SIG-M5 (cell line): ENCODE results near the gene JARID2.

Experiments used
- DNase-seq: peaks from one replicate; lab custom pipeline; 2025; lab: John Stamatoyannopoulos, UW

The JARID2 gene

DNA sequence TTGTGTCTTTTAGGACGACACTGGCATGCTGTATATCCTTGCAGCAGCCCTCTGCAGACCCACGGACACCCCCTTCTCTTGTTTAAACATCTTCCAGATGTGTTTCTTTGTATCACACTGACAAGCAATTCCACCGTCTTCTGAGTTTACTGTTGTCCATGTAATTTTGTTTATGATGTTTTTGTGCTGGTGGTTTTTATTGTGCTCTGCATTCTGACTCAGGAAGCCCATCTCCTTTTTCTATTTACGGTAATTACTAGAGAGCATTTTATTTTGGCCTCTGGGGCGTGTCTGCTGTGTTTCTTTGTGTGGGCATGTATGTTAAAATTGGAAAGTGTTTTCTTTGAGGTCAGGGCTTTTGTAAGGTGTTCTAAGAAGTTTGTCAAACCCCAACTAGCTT, 111.9 kb downstream of the JARID2 start:
- no peak for DNase-seq

DNA sequence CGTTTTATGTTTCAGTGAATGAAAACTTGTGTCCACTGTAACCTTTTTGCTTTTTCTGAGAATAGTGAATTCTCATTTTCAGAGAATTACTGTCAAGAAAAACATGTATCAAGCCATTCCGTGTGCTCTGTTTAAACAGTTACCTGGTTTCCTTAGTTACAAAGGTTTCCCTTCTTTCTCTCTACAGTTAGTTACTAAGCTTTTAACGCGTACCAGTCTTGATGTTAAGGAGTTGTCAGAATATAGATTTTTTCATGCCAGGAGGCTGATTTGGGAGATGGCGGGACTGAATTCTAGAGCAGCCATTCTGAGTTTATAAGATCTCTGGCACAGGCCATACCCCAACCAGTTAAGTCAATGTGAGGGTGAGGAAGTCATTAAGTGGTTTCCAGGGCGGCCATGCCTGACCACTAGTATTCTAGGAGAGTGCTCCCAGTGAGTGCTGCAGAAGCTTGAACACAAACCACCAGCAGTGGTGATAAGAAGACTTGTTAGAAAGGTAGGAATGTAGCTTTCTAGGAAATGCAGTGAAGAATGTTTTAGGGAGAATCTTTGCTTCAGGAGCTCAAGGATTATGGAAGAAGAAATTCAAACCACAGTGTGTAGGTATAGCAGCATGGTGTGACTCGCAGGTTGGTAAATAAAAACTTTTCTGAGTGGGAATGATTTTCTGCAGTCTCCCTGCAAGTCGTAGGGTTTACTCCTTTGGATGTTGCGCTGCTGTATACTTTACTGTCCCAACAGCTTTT, 112.9 kb downstream of the JARID2 start:
- DNase-seq = no peak

DNA sequence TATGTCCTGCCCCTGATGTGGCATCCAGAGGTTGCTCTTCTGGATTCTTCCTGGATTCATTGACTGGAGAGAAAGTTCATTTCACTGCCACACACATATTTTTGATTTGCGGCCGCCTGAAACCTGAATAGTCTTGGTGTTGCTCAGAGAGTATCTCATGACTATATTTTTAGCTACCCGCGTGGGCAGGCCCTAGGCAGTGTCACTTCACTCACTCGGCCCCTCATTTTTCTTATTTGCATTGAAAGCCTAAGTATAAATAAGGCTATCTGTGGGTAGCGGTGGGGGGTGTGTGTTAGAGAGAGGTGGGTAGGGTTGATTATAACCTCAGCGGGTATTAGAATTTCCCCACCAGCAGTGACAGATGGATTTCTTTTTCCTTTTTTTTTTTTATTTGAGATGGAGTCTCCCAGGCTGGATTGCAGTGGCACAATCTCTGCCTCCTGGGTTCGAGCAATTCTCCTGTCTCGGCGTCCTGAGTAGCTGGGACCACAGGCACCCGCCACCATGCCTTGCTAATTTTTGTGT, 113.5 kb downstream of the JARID2 start:
- no peak for DNase-seq

DNA sequence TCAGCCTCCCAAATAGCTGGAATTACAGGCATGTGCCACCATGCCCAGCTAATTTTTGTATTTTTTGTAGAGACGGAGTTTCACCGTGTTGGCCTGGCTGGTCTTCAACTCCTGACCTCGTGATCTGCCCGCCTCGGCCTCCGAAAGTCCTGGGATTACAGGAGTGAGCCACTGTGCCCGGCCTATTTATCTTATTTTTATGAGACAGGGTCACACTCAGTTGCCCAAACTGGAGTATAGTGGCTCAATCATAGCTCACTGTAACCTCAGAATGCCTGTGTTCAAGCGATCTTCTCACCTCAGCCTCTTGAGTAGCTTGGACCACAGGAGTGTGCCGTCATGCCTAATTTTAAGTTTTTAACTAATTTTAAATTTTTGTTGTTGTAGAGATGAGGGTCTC, 114.4 kb downstream of the JARID2 start:
- DNase-seq = no peak

DNA sequence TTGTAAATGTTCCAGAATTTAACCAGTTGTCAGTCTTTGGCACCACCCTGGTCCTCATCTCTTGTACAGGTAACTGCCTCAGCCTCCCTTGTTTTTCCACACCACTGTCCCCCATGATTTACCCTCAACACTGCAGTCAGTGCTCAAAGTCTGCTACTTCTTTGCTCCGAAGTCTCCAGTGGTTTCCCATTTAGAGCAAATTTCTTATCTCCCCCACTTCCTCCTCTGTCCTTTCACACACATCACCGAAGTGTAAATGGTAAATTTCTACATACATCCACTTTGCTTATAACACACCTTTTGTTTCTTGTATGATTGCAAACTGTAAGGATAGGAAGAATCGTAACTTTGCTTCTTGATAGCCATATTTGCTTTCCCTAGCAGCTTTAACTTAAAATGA, 115.3 kb downstream of the JARID2 start:
- no peak for DNase-seq

DNA sequence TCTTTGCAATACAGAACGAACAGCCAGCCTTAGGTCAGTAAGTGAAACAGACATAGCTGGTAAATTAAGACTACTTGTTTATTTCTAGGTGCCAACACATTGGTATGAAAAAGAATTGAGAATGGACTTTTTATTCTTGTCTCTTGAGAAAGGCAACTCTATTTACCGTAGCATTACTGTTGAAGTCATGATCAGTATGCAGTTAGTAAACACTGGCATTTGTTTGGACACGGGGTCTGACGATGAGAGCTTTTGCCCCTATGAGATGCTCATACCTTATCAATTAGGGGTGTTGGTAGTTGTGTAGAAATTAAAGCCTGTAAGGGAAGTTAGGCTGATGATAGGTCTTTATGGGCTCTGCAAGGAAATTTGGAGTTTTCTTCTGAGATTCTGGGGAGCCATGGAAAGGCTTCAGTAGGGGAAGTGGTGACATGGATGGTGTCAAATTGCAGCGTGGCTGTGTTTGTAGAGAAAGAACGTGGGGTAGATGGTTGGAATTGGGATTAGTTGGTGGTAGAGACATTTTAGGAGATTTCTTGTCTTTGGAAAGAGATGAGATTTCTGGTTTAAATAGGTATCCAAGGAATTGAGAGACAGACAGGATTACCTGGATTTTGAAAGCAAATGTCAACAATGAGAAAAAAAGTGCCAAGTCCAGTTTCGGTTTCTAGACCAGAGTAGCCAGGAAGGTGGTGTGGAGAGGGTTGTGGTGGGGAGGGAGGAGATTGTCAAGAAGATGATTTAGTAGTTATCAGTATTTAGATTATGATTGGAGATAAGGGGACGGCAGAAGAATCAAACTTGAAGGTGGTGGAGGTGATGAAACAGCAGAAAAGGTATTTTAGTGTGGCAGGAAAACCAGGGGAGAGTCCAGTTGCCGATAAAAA, 116.6 kb downstream of the JARID2 start:
- DNase-seq = no peak

DNA sequence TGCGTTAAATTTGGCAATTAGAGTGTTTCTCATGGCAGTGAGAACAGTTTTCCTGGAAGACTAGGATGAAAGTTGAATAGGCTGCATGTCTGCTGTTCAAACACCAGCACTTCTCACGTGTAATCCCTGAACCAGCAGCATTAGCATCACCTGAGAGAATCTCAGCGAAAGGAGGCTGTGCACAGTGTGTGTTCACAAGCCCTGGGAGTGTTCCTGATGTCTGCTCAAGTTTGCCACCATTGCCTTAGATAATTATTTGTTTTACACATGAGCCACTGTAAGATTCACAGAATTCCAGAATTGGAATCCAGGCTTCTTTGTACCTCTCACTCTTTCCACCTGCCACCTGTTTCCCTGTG, 117.3 kb downstream of the JARID2 start:
- no peak for DNase-seq

DNA sequence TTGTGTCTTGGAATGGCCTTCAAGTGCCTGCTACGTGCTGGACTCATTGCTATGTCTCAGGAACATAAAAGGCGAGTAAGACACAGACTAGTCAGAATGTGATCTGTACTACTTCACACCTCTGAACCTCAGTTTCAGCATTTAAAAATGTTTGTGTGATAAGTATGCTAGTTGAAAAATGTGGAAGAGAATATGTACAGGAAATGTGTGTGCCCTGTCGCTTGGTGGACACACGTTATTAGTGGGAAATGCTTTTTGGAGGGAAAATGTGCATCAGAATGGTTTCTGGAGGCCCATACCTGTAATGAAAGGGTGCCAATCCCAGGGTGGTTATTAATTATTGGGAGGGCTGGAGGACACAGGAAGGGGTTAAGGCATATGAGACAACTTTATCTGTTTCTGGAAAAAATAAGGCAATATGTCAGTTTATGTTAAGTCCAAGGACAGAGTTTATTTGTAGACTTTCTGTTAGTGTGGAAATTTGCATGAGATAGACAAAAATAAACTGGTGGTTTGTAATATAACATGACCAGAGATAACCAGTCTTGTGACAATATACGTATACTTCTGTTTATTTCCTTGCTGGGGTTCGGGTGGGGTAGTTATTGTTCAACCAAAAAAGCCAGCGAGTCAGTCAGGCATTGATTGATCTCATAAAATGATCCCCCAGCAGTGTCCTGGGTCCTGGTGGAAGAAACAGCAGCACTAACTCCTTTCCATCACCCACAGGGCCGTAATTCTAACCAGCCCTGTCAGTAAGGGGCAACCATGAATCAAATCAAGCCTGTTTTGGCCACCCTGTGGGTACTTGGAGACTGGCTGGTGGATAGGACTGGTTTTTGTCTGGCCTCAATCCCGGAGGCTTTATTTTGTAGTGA, 117.9 kb downstream of the JARID2 start:
- DNase-seq = no peak

DNA sequence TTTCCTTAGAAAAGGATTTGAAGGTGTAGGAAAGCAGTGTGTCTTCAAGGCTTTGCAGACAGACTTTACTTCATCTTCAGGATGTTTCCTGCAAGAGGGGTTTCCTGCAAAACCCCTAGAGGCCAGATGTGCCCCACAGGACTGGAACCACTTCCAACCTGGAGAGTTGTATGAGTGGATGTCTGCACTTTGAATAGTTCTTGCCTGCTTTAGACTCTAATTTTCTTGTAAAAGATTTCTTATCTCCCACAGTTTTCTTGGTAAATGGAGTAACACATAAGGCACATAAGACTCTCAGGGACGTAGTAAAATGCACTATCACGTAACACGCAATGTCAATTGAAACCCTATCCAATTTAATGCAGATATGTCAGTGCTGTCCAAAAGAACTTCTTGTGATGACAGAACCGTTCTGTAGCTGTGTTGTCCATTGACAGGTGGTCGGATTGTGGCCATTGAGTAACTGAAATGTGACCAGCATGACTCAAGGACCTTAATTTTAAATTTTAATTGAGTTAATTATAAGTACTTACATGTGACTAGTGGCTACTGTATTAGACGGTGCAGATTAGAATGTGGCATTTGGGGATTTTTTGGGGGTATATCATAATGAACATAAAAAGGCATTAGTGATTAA, 118.7 kb downstream of the JARID2 start:
- DNase-seq = no peak

DNA sequence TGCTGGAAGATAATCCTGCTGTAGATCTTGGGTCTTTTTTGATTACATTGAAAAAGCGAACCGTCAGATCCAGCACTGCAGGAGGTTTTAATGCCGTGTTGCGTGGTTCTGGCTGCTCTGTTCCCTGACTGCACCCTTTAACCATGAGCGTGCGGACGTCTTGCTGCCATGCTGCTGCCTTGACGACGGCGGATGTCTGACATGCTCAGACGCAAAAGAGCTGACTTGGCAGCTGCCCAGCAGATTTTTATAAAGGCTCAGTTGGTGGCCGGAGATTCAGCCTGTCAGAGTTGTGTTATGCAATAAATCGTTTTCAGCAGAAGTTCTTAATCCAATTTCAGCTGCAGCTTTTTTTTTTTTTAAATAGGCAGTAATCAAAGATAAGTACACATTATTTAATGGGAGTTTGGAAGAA, 119.4 kb downstream of the JARID2 start:
- DNase-seq = peak; percentile 53

DNA sequence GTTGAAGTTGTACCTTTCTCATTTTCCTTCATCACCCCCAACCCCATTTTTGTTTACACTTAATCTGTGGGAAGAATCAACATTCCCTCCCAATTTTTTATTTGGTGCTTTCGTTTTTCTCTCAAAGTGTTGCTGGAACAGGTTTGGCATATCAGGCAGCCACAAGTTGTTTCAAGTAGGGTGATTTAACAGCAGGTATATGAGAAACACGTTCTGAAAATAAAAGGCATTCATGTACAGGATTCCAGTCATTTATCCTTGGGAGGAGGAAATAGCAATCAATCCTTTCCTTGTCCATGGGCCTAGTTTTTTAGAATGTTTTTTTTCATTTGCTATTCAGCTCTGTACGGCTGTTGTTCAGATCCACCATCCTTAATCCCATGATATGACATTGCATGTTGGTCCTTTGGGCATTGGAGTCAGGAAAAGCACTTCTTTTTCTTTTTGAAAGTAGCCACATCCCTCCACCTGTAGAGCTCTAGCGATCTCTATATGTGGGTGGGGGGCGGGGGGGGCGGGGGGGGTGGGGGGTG, 120.2 kb downstream of the JARID2 start:
- no peak for DNase-seq

DNA sequence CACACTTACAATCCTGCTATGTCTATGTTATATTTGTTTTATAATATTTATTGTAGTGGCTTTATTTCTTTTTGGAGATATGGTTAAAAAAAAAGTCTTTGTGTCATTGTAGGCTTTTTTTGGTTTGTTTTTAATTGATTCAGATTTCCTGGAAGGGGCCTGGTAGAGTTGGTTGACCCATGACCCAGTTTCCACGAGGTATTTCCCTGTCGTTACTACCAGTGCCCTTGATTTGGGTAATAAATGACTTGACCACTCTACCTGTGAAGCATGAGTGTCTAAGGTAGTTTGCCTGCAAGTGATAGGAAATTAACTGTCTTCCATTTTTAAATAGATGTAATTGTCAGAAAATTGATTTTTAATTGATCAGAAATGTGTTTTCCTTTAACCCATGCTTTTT, 121.0 kb downstream of the JARID2 start:
- DNase-seq = no peak

DNA sequence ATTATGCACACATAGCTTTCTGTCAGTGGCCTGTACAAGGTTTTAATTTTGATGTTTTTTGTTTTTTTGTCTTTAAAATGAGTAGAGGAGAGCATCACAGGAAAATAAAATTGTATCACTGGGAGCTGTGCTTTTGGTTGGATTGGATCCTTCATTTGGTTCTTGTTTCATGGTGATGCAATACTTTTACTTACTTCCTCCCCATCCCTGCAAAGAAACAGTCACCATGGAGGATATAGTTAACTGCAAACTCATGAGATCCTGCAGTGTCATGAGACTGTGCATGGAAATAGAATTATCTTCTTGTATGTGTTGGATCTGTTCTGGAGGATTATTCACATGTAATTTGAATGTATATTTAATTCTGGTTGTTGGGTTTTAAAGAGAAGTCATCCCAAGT, 122.3 kb downstream of the JARID2 start:
- peak; percentile 69 for DNase-seq

DNA sequence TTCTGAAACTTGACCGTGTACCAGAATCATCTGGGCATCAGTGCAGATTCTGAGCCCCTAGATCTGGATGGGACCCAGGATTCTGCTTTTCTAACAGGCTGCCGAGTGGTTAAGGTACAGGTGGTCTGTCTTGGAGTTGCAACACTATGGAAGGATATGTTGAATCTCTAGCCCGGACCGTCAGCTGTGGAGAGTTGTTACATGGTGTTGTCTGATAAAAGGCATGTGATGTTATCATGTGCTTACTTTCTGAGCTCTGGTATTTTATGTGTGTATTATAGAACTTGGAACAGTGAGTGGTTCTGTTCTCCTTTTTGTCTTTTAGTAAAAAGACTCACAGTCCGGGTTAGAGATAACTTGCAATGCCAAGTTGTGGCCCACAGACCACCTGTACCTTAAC, 123.0 kb downstream of the JARID2 start:
- no peak for DNase-seq

DNA sequence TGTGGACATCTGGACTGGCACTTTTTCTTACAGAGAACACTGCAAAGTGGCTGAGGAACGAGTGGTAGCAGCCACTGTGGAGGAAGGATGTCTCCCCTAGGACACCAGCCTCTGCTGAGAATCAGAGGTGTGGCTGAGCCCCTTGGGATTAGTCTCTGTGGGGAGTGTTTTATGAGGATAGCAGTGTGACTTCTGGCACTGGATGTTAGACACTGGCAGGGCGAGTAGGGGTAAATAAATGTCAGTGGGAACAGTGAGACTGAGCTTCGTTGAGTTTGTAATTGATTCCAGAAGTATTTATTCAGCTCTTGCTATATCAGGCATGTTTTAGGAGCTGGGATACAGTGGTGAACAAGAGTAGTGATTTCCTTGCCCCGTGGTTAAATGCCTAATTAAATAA, 124.0 kb downstream of the JARID2 start:
- DNase-seq = no peak

DNA sequence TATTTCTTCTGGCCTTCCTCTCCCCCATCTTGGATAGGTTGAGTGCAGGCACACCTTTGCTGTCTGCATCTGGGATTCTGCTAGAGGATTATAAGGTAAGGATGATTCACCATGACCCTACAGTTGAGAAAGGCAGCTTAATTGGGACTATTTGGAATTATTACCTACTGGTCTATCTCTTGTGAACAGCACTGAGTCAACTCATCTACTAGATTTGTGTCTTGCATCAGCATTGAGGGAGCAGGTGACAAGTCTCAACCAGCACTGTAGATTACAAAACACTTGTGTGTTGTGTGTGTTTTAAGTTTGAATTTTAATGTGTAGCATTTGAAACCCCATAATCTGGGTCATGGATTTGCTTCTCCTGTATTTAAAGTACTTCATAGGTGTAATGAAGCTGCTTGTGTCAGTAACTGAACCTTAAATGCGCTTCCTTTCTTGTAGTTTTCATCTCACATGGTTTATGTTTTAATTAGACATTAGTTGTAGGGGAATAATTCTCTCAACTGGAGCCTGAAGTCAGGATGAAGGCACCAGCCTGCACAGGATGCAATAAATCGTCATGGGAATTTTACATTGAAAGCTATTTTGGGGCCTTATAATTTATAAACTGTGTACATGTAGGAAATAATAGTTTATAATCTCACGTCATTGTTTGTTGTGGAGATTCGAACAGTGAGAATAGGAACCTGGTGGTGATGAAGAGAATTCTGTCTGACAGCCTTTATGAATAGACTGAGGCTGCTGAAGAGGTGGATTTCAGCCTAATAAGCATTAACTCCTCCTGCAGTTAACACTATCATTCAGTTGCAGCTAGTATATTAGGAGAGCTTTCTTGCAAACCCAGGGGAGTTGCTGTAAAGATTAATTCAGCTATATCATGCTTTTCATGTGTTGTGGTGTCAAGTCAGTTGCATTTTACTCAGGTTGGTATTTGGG, 125.1 kb downstream of the JARID2 start:
- no peak for DNase-seq

DNA sequence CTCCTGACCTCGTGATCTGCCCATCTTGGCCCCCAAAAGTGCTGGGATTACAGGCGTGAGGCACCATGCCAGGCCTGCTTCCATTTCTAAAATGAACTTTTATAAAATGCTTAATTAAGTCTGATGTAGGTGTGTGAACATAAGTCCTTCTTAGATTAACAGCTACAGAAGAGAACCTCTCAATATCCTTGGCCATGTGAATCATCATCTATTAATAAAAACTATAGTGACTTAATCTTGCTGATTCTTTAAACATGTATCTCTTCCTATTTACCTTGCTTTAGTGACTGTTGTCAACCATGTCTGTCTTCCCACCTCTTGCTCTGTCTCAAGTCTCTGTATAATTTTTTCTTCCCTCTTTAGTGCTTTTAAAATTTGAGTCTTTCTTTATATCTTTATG, 127.1 kb downstream of the JARID2 start:
- no peak for DNase-seq

DNA sequence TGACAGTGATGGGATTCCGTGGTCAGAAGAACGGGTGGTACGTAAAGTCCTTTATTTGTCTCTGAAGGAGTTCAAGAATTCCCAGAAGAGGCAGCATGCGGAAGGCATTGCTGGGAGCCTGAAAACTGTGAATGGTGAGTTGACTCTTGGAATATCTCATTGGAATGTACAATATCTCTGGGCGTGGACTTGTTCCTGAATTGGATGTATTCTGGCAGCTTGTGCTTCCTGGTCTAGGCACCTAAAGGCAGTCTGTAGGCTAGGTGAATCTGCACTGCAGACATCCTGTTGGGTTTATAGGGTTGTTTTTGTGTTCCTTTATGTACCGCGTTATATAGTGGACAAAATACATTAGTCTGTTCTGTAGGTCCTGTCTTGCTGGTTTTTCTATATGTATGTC, 128.2 kb downstream of the JARID2 start:
- DNase-seq = no peak

DNA sequence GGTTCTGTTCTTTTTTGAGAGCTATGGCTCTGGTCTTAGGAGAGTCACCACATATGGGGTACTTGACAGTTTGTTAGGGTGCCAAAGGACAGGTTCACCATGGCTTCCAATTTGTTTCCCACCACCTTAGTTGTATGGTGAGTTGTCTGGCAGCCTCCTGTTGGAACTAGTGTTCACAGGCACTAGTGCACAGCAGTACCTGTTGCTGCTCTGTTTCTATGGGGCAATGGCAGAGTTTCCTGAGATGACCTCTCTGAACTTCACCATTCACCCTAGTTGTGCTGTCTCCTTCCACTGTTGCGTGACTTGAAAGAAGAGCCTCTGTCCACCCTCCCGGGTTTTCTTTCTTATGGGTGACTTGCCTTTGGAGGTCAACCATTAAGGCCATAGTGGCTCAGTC, 129.1 kb downstream of the JARID2 start:
- no peak for DNase-seq

DNA sequence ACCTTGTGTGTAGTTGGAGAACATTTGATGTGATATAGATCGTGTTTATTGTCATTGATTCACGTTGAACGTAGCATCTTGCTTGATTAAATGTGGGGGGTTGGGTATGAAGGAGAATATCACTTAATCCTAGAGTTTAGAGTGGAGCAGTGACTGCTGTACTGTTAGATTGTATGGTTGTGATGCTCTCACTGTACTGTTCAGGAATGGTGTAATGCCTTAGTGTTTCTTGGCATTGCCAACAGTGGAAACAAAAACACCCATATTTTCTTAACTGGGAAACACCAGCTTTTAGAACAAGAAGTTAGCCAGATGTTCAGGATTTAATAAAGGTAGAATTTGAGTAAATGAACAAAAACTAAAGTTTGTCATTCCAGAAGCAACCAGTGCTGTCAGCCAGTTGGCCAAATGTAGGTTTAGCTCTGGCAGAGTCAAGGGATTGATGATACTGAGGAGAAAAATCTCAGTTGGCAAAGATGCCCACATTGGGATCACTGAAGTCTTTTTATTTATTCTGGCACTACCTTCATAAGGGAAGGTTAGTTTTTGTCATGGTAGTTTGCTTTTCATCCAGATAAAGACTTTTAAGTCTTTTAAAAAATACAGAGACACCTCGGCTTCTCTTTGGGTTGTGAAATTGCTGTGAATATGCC, 129.9 kb downstream of the JARID2 start:
- no peak for DNase-seq
